AG04450 (cell line): ENCODE measurements around the gene RNASE12. TPM values are rescaled to one million over a fixed set of nuclear protein-coding genes. Genes with fewer than 3 reads are reported as not detected.
A peak's percentile ranks its signal among the peaks of the same experiment; 100 is the strongest.

Experiments used
- CTCF ChIA-PET: fragments of 300-600, 350-600 bp; formaldehyde crosslinking; extraction: SDS; loops from one replicate; lab custom pipeline; 2022; ENCODE audit warnings: antibody characterized with exemption, inconsistent platforms; lab: Charles Lee
- POLR2A ChIA-PET: fragments of 350-600 bp; formaldehyde crosslinking; extraction: SDS; loops from one replicate; lab custom pipeline; 2021; ENCODE audit warnings: antibody characterized with exemption, inconsistent platforms; lab: Yijun Ruan, JAX
- DNase-seq: peaks from one replicate; pipeline ENCODE4 v3.0.0-alpha.2; 2011; ENCODE audit warnings: low read depth, low spot score
- H3K27ac ChIP-seq: one replicate; pipeline ENCODE4 v1.5.1; 2012; ENCODE audit warnings: low read depth, low read length, control low read depth
- H3K27me3 ChIP-seq: one replicate; pipeline ENCODE4 v1.6.0; 2012; ENCODE audit warnings: low read length; ENCODE audit not compliant: control insufficient read depth, insufficient read depth
- H3K4me3 ChIP-seq: 2 replicates; pipeline ENCODE4 v1.5.1; 2011; ENCODE audit warnings: mild to moderate bottlenecking, low read depth, low read length, control low read depth
- H3K9me3 ChIP-seq: 2 replicates; pipeline ENCODE4 v1.5.1; 2012; ENCODE audit warnings: low read length; ENCODE audit not compliant: control insufficient read depth, insufficient read depth
- CTCF ChIP-seq: IDR thresholded peaks from 2 replicates; pipeline ENCODE4 v1.5.1; 2011; ENCODE audit warnings: low read depth, low read length, control low read depth, inconsistent platforms
- polyA plus RNA-seq: library from polyadenylated mRNA; depleted of rRNA; stranded (reverse); fragments of >200 nt; gene quantifications from 2 replicates; pipeline ENCODE4 v1.2.3, GENCODE V29; 2011

RNASE12 gene
- polyA plus RNA-seq, 1 experiment: not detected

- no peak overlapping the region for H3K27ac ChIP-seq
- H3K27me3 ChIP-seq: peaks cover 3% of the 10 kb centered on the region
- DNase-seq: no peak
- H3K9me3 ChIP-seq: no peaks in the 10 kb centered on the region
- TF ChIP-seq CTCF: no peak
- ChIA-PET CTCF (no interaction called here), POLR2A (no interaction called here)
- no peak overlapping the region for H3K4me3 ChIP-seq
These were observed 27.1 kb upstream of the RNASE12 start for GRCh38 chr14:20618271-20618749.

GRCh38 chr14:20617138-20618003, 26.2 kb upstream of the RNASE12 start:
- TF ChIP-seq CTCF: no peak
- Histone ChIP-seq H3K27ac (no peak overlapping the region), H3K4me3 (no peak overlapping the region), H3K27me3 (peaks cover 3% of the 10 kb centered on the region), H3K9me3 (no peaks in the 10 kb centered on the region)
- ChIA-PET CTCF (no interaction called here), POLR2A (no interaction called here)
- DNase-seq: no peak

GRCh38 chr14:20615996-20616395, 24.8 kb upstream of the RNASE12 start:
- TF ChIP-seq CTCF: no peak
- CTCF ChIA-PET: no interaction called here
- Histone ChIP-seq H3K4me3 (no peak overlapping the region), H3K27ac (no peak overlapping the region), H3K27me3 (no peaks in the 10 kb centered on the region), H3K9me3 (no peaks in the 10 kb centered on the region)
- DNase-seq: no peak
- POLR2A ChIA-PET: no interaction called here

- Histone ChIP-seq H3K4me3 (peak overlapping the region; percentile 70), H3K27me3 (no peaks in the 10 kb centered on the region), H3K27ac (peak overlapping the region; percentile 42), H3K9me3 (no peaks in the 10 kb centered on the region)
- ChIA-PET CTCF (interaction anchor here (0.6 to 3.2 kb wide), 12 partner anchors 67 to 697 kb away, joined by 3 to 26 read pairs (median 4); partner anchors contain the start of genes CCNB1IP1 and RNASE4), POLR2A (interaction anchor here (1.1 to 1.7 kb wide), 4 partner anchors 68 to 271 kb away, joined by 4 to 13 read pairs (median 9); partner anchors contain the start of genes PARP2 and PNP)
- no peak for TF ChIP-seq CTCF
- no peak for DNase-seq
These were observed 23.1 kb upstream of the RNASE12 start for GRCh38 chr14:20614038-20614840.
